IMR-90 (cell line): ENCODE results near the gene TNP1. TPM values are rescaled to one million over a fixed set of nuclear protein-coding genes. Genes with fewer than 3 reads are reported as not detected.

Source experiments
- ATAC-seq: fragments of 200-7000 bp; cut with Tn5 transposase; 2 replicates; pipeline ENCODE4 v1.9.1; 2020; ENCODE audit warnings: low read depth, mild to moderate bottlenecking, moderate library complexity
- BruUV-seq: library from RNA; stranded (reverse); fragments of 400-500 nt; replicated peaks from 2 replicates; lab custom pipeline; 2021; lab: Mats Ljungman, UMichigan
- CTCF ChIA-PET: fragments of 300-600 bp; formaldehyde crosslinking; extraction: SDS; loops from one replicate; lab custom pipeline; 2021; ENCODE audit warnings: antibody characterized with exemption; lab: Yijun Ruan, JAX
- POLR2A ChIA-PET: fragments of 300-600 bp; sonication (Branson Sonifier 250); formaldehyde crosslinking; loops from one replicate; lab custom pipeline; 2022; ENCODE audit warnings: antibody characterized with exemption; ENCODE audit not compliant: unreplicated experiment; lab: Charles Lee
- DNase-seq: peaks from one replicate; pipeline ENCODE4 v3.0.0; 2013
- H2AFZ ChIP-seq: replicated peaks from 2 replicates; pipeline ENCODE3; 2013; ENCODE audit warnings: low read length, mild to moderate bottlenecking; ENCODE audit not compliant: poor library complexity
- H2AK5ac ChIP-seq: 2 replicates; pipeline ENCODE4 v1.6.1; 2013; ENCODE audit warnings: low read depth, low read length, inconsistent platforms
- H2AK9ac ChIP-seq: replicated peaks from 2 replicates; pipeline ENCODE3; 2013; ENCODE audit warnings: mild to moderate bottlenecking, low read depth, low read length, moderate library complexity; ENCODE audit not compliant: poor library complexity
- H2BK120ac ChIP-seq: 2 replicates; pipeline ENCODE4 v1.6.1; 2013; ENCODE audit warnings: low read depth, low read length, inconsistent platforms
- H2BK15ac ChIP-seq: 3 replicates; pipeline ENCODE4 v1.6.1; 2013; ENCODE audit warnings: low read depth, low read length, inconsistent platforms
- H2BK20ac ChIP-seq: 2 replicates; pipeline ENCODE4 v1.6.1; 2013; ENCODE audit warnings: low read depth, mild to moderate bottlenecking, inconsistent platforms, low read length, moderate library complexity
- H2BK5ac ChIP-seq: 2 replicates; pipeline ENCODE4 v1.6.1; 2013; ENCODE audit warnings: mild to moderate bottlenecking, low read depth, low read length, inconsistent platforms; ENCODE audit not compliant: poor library complexity, severe bottlenecking
- H3K14ac ChIP-seq: replicated peaks from 2 replicates; pipeline ENCODE4 v1.6.1; 2013; ENCODE audit warnings: low read depth, low read length, inconsistent platforms
- H3K18ac ChIP-seq: 2 replicates; pipeline ENCODE4 v1.6.1; 2013; ENCODE audit warnings: low read depth, low read length, control low read depth
- H3K23ac ChIP-seq: 2 replicates; pipeline ENCODE4 v1.6.1; 2013; ENCODE audit warnings: low read depth, low read length, inconsistent platforms
- H3K27ac ChIP-seq: 2 replicates; pipeline ENCODE4 v1.5.1; 2013; ENCODE audit warnings: mild to moderate bottlenecking, control low read depth, low read length; ENCODE audit not compliant: insufficient read depth
- H3K27me3 ChIP-seq: 2 replicates; pipeline ENCODE4 v1.6.1; 2013; ENCODE audit warnings: low read length; ENCODE audit not compliant: control insufficient read depth, insufficient read depth
- H3K36me3 ChIP-seq: 2 replicates; pipeline ENCODE4 v1.6.1; 2013; ENCODE audit warnings: low read length, mixed read lengths; ENCODE audit not compliant: control insufficient read depth, insufficient read depth
- H3K4ac ChIP-seq: 2 replicates; pipeline ENCODE4 v1.6.1; 2013; ENCODE audit warnings: low read depth, low read length, inconsistent platforms
- H3K4me1 ChIP-seq: 2 replicates; pipeline ENCODE4 v1.6.1; 2013; ENCODE audit warnings: low read length, mixed read lengths; ENCODE audit not compliant: control insufficient read depth, insufficient read depth
- H3K4me2 ChIP-seq: 2 replicates; pipeline ENCODE4 v1.6.1; 2013; ENCODE audit warnings: low read depth, mild to moderate bottlenecking, control low read depth, low read length, moderate library complexity
- H3K4me3 ChIP-seq: 2 replicates; pipeline ENCODE4 v1.5.1; 2013; ENCODE audit warnings: low read depth, mild to moderate bottlenecking, control low read depth, low read length, moderate library complexity; ENCODE audit not compliant: insufficient read depth
- H3K56ac ChIP-seq: 2 replicates; pipeline ENCODE4 v1.6.1; 2013; ENCODE audit warnings: low read length, inconsistent platforms; ENCODE audit not compliant: insufficient read depth; ENCODE audit errors: extremely low read depth
- H3K79me1 ChIP-seq, 2 experiments: 2 replicates each; pipeline ENCODE4 v1.6.1; 2013; ENCODE audit warnings: low read length in 2 of 2, inconsistent platforms in 1 of 2, low read depth in 1 of 2
- H3K9ac ChIP-seq: 2 replicates; pipeline ENCODE4 v1.6.1; 2013; ENCODE audit warnings: low read depth, low read length, control low read depth
- H3K9me1 ChIP-seq: 2 replicates; pipeline ENCODE4 v1.6.1; 2013; ENCODE audit warnings: low read length, inconsistent platforms; ENCODE audit not compliant: insufficient read depth
- H3K9me3 ChIP-seq: 2 replicates; pipeline ENCODE4 v1.6.1; 2013; ENCODE audit warnings: low read length; ENCODE audit not compliant: control insufficient read depth, insufficient read depth
- H4K20me1 ChIP-seq: 2 replicates; pipeline ENCODE4 v1.6.1; 2013; ENCODE audit warnings: low read length, inconsistent platforms; ENCODE audit not compliant: insufficient read depth
- H4K5ac ChIP-seq: 2 replicates; pipeline ENCODE4 v1.6.1; 2013; ENCODE audit warnings: mild to moderate bottlenecking, low read depth, low read length, control low read depth
- H4K8ac ChIP-seq, 2 experiments: 2 replicates each; pipeline ENCODE4 v1.6.1; 2013; ENCODE audit warnings: low read depth in 2 of 2, low read length in 2 of 2, control low read depth in 1 of 2, inconsistent platforms in 1 of 2
- H4K91ac ChIP-seq: 2 replicates; pipeline ENCODE4 v1.6.1; 2013; ENCODE audit warnings: low read depth, low read length, inconsistent platforms; ENCODE audit not compliant: insufficient read depth
- BHLHE40 ChIP-seq: fragments of 150-350 bp; IDR thresholded peaks from 2 replicates; pipeline ENCODE4 v1.6.1; 2016; ENCODE audit warnings: mild to moderate bottlenecking, low read depth, low read length
- CHD1 ChIP-seq: IDR thresholded peaks from 2 replicates; pipeline ENCODE4 v1.6.1; 2012; ENCODE audit warnings: low read depth, low read length, improper control_type of control experiment
- CTCF ChIP-seq: conservative IDR thresholded peaks from 2 replicates; pipeline ENCODE4 v1.5.1; 2012; ENCODE audit warnings: mild to moderate bottlenecking, low read depth, low read length, improper control_type of control experiment
- ELK1 ChIP-seq: fragments of 150-350 bp; IDR thresholded peaks from 2 replicates; pipeline ENCODE4 v1.6.1; 2016; ENCODE audit warnings: low read depth, mild to moderate bottlenecking, low read length, moderate library complexity, borderline replicate concordance
- FOS ChIP-seq: fragments of 150-350 bp; IDR thresholded peaks from 2 replicates; pipeline ENCODE4 v1.6.1; 2016; ENCODE audit warnings: low read depth, low read length
- MAFK ChIP-seq: IDR thresholded peaks from 2 replicates; pipeline ENCODE4 v1.6.1; 2012; ENCODE audit warnings: low read depth, low read length, improper control_type of control experiment
- MXI1 ChIP-seq: IDR thresholded peaks from 2 replicates; pipeline ENCODE4 v1.6.1; 2012; ENCODE audit warnings: low read depth, mild to moderate bottlenecking, low read length, moderate library complexity, borderline replicate concordance
- POLR2A ChIP-seq: IDR thresholded peaks from 2 replicates; pipeline ENCODE4 v1.6.1; 2012; ENCODE audit warnings: mild to moderate bottlenecking, low read depth, low read length
- RAD21 ChIP-seq: IDR thresholded peaks from 2 replicates; pipeline ENCODE4 v1.6.1; 2012; ENCODE audit warnings: low read length, improper control_type of control experiment
- SMC3 ChIP-seq: fragments of 150-350 bp; IDR thresholded peaks from 2 replicates; pipeline ENCODE4 v1.6.1; 2016; ENCODE audit warnings: low read depth, mild to moderate bottlenecking, antibody characterized with exemption, low read length, moderate library complexity
- WGBS, 2 experiments: methylation state at CpG; one replicate each; pipeline versions ENCODE4 v1.1.5 to v1.1.7; 2013; ENCODE audit warnings: missing lambda C conversion rate in 2 of 2; ENCODE audit not compliant: insufficient read length in 1 of 2; ENCODE audit errors: extremely low coverage in 2 of 2; 5-methylcytosine and 5-hydroxymethylcytosine counted together
- dilution Hi-C: fragments of 300-500 bp; cut with HindIII; formaldehyde crosslinking; loops from one replicate; pipeline ENCODE4 v1.14.3; 2018; ENCODE audit warnings: low sequenced_read_pairs; ENCODE audit not compliant: unreplicated experiment
- in situ Hi-C: fragments of 300-500 bp; cut with MboI; formaldehyde crosslinking; loops from 3 replicates; pipeline ENCODE4 v1.14.3; 2019; ENCODE audit warnings: low sequenced_read_pairs, inconsistent platforms, mixed read lengths
- intact Hi-C: fragments of 100-400 bp; cut with micrococcal nuclease; formaldehyde crosslinking; loops from 2 replicates; pipeline ENCODE4 v1.10.0; 2022
- polyA plus RNA-seq, 3 experiments: library from polyadenylated mRNA; depleted of rRNA; stranded (reverse); fragments of >200 nt; gene quantifications; 2 replicates each; pipeline ENCODE4 v1.2.3, GENCODE V29; 2012; ENCODE audit warnings: low replicate concordance in 1 of 3
- total RNA-seq: library from RNA; depleted of rRNA; stranded (reverse); fragments of >200 nt; gene quantifications from 2 replicates; pipeline ENCODE4 v1.2.3, GENCODE V29; 2012

TNP1 gene
- total and polyA plus RNA-seq, 2 of the 4 experiments (the other 2 are of a cell fraction), result not detected

GRCh38 chr2:216888887-216889622 is 29.2 kb upstream of the TNP1 start:
- no peaks in the 10 kb centered on the region for H3K4me1 ChIP-seq
- no peaks in the 10 kb centered on the region for H3K36me3 ChIP-seq
- H4K91ac ChIP-seq, result no peak overlapping the region
- no peak for DNase-seq
- no peak overlapping the region for H3K18ac ChIP-seq
- no peaks in the 10 kb centered on the region for H3K9me3 ChIP-seq
- dilution Hi-C loops (no loop called here), intact Hi-C loops (loop anchor here (10.0 kb wide), 1 partner anchor 276 kb away; no protein-coding TSS in a partner anchor), in situ Hi-C loops (no loop called here)
- H2AK5ac ChIP-seq, result no peak overlapping the region
- ATAC-seq, result no peak
- H3K23ac ChIP-seq, result no peak overlapping the region
- no peak overlapping the region for H4K8ac ChIP-seq
- H3K9me1 ChIP-seq, result no peaks in the 10 kb centered on the region
- peaks cover 2% of the 10 kb centered on the region for H3K27me3 ChIP-seq
- H3K79me1 ChIP-seq, result no peaks in the 10 kb centered on the region
- H3K9ac ChIP-seq, result no peak overlapping the region
- no peak overlapping the region; the same call in 1 of the 2 replicates for H2BK20ac ChIP-seq
- no peak overlapping the region for H4K5ac ChIP-seq
- no peak overlapping the region for H2BK120ac ChIP-seq
- no peak overlapping the region for H2AFZ ChIP-seq
- TF ChIP-seq MAFK, result no peak
- TF ChIP-seq CTCF, result no peak
- no peak for TF ChIP-seq RAD21
- TF ChIP-seq SMC3, result no peak
- no peak for TF ChIP-seq FOS
- TF ChIP-seq MXI1, result no peak
- TF ChIP-seq BHLHE40, result no peak
- no peak for TF ChIP-seq CHD1
- no peak for TF ChIP-seq ELK1
- no peak for TF ChIP-seq POLR2A
- H3K56ac ChIP-seq, result no peak overlapping the region
- no TSS peak for BruUV-seq
- H3K4me2 ChIP-seq, result no peak overlapping the region
- no peak overlapping the region for H2BK15ac ChIP-seq
- CTCF ChIA-PET, result no interaction called here
- H2BK5ac ChIP-seq, result no peak overlapping the region
- no peak overlapping the region for H3K4ac ChIP-seq
- no peak overlapping the region for H2AK9ac ChIP-seq
- POLR2A ChIA-PET, result no interaction called here
- no peak overlapping the region for H3K27ac ChIP-seq
- H4K20me1 ChIP-seq, result no peaks in the 10 kb centered on the region
- 86% methylated on average over 2 of the region's 8 CpGs; no CpG with 5 or more reads in 1 of the 2 experiments for WGBS, 2 experiments
- H3K14ac ChIP-seq, result no peak overlapping the region
- no peak overlapping the region for H3K4me3 ChIP-seq
